BE2C (cell line): Measurements from ENCODE around the gene N4BP2L2.

Experiments used
- DNase-seq: peaks from one replicate; pipeline ENCODE4 v3.0.0-alpha.2; 2020
- H3K27me3 ChIP-seq: fragments of 250-450 bp; sonication (Bioruptor Pico); 2 replicates; pipeline ENCODE4 v1.5.1; 2020; ENCODE audit warnings: mild to moderate bottlenecking
- H3K36me3 ChIP-seq: fragments of 250-450 bp; sonication (Bioruptor Pico); 2 replicates; pipeline ENCODE4 v1.5.1; 2020; ENCODE audit warnings: mild to moderate bottlenecking
- H3K4me1 ChIP-seq: fragments of 250-450 bp; sonication (Bioruptor Pico); 2 replicates; pipeline ENCODE4 v1.5.1; 2020
- H3K4me3 ChIP-seq: 2 replicates; pipeline ENCODE4 v1.5.1; 2011; ENCODE audit warnings: low read depth, low read length
- H3K9me3 ChIP-seq: fragments of 250-450 bp; sonication (Bioruptor Pico); 2 replicates; pipeline ENCODE4 v1.5.1; 2020
- CTCF ChIP-seq: IDR thresholded peaks from 2 replicates; pipeline ENCODE4 v1.5.1; 2012; ENCODE audit warnings: mild to moderate bottlenecking, low read depth, low read length

Gene N4BP2L2

GRCh38 chr13:32409561-32410421 lies 128.8 kb downstream of the N4BP2L2 start:
- no peak overlapping the region for H3K4me3 ChIP-seq
- no peaks in the 10 kb centered on the region for H3K27me3 ChIP-seq
- DNase-seq = peak; percentile 17
- H3K36me3 ChIP-seq = no peaks in the 10 kb centered on the region
- H3K9me3 ChIP-seq = no peaks in the 10 kb centered on the region
- no peak for TF ChIP-seq CTCF
- H3K4me1 ChIP-seq = no peaks in the 10 kb centered on the region

DNA sequence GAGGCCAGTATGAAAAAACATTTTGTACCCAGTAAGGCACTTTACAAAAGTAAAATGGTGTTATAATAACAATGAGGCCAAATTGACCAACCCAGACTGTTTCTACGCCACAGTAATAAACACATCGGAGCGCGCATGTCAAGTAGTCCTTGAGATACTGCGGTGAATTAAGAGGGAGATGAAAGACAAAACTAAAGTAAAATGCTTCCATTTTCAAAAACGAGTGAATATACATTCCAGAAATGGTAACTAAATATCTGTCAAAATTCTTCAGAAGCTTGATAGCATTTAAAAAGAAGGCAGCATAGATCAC lies 129.6 kb downstream of the N4BP2L2 start:
- DNase-seq = no peak
- Histone ChIP-seq H3K9me3 (no peaks in the 10 kb centered on the region), H3K4me3 (no peak overlapping the region), H3K27me3 (no peaks in the 10 kb centered on the region), H3K36me3 (no peaks in the 10 kb centered on the region), H3K4me1 (no peaks in the 10 kb centered on the region)
- no peak for TF ChIP-seq CTCF

DNA sequence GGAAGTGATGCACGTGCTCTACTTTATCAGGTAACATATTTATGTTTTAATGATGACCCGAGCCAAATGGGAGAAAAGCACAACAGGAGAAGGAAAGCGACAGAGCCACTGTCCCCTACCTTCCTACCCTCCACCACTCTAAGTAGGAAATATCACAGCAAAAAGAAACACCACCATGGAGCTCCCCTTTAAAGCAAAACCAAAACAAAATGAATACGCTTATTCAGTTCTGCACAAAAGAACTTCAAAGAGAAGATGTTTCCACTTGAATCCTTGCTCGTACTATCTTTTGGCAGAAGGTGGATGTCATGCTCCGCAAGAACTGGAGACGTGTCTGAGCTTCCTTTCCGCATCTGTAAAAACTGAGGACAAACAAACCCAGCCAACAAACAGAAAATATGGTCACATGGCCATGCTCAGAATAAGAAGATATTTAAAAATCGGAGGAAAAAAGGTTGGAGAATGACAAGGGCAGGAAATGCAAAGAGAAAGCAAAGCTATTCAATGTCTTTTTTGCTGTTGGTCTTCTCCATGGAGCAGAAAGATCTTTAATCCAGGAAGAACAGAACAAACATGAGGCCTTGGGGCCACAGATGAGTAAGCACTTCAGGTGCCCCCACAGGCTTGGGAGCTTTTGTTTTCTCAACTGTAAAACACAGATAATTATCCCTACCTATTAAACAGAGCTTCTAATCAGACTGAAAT lies 130.1 kb downstream of the N4BP2L2 start:
- DNase-seq = no peak
- TF ChIP-seq CTCF = no peak

GRCh38 chr13:32407854-32408253 lies 130.7 kb downstream of the N4BP2L2 start:
- Histone ChIP-seq H3K9me3 (no peaks in the 10 kb centered on the region), H3K36me3 (no peaks in the 10 kb centered on the region), H3K4me1 (no peaks in the 10 kb centered on the region), H3K27me3 (no peaks in the 10 kb centered on the region), H3K4me3 (no peak overlapping the region)
- no peak for TF ChIP-seq CTCF
- DNase-seq = no peak

More for the DNA sequence above, 130.1 kb downstream of the N4BP2L2 start:
- no peaks in the 10 kb centered on the region for H3K27me3 ChIP-seq
- H3K4me1 ChIP-seq = no peaks in the 10 kb centered on the region
- no peak overlapping the region for H3K4me3 ChIP-seq
- H3K9me3 ChIP-seq = no peaks in the 10 kb centered on the region
- no peaks in the 10 kb centered on the region for H3K36me3 ChIP-seq

DNA sequence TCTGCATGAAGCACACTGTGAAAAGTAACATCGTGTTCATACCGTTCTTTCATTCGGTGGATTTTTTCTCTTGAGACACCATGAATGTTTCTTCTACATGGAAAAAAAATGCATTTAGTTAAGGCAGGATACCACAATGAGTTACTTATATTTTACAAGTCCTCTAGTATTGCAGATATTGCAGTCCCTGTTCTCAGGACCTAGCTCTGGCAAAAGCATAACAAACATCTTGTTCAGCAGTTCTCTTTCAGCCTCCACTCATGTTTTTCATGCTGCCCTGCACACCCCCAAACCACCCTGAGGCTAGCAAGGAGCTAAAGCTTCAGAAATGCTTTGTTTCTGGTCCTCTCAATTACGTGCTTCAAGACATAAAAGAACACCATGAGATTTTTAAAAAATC lies 135.5 kb downstream of the N4BP2L2 start:
- TF ChIP-seq CTCF = no peak
- no peaks in the 10 kb centered on the region for H3K27me3 ChIP-seq
- no peaks in the 10 kb centered on the region; the same call in 1 of the 2 replicates for H3K36me3 ChIP-seq

DNA sequence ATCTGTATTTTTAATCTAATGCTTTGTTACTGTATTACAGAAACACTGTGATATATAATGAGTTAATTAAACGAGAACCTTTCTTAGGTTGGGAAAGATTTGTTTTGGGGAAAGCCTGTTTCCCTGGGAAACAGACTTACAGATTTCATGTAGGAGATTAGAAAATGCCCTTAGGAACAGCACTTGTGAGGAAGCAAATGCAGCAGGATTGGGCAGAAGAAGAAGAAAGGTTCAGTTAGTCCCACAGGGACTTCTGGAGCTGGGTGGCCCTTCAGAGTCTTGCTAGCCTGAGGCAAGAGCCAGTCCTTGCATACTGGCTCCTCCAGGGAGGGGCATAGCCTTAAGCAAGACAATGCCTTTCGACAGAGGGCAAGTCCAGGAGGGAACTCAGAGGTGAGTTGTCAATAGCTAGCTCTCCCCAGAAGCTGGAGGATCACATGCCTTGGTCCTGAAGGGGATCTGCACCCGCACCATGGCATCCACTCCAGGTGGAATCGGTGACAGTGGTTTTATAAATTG lies 147.4 kb downstream of the N4BP2L2 start:
- Histone ChIP-seq H3K9me3 (no peaks in the 10 kb centered on the region), H3K36me3 (no peaks in the 10 kb centered on the region; the same call in 1 of the 2 replicates), H3K4me3 (no peak overlapping the region), H3K27me3 (no peaks in the 10 kb centered on the region), H3K4me1 (no peaks in the 10 kb centered on the region)
- no peak for DNase-seq
- no peak for TF ChIP-seq CTCF

More for the DNA sequence above, 135.5 kb downstream of the N4BP2L2 start:
- H3K4me3 ChIP-seq = no peak overlapping the region
- no peaks in the 10 kb centered on the region for H3K9me3 ChIP-seq
- no peaks in the 10 kb centered on the region for H3K4me1 ChIP-seq
- DNase-seq = no peak
